Tibial nerve (tissue), 4 donors: Measurements from ENCODE around the gene NDST1. TPM values are rescaled to one million over a fixed set of nuclear protein-coding genes. Genes with fewer than 3 reads are reported as not detected.

Experiments
- DNase-seq, 2 donors: peaks; one replicate each; pipeline ENCODE4 v3.0.0-alpha.2; 2019; ENCODE audit warnings: low spot score in 2 of 2
- H3K27ac ChIP-seq, 4 donors: fragments of 200-600 bp; sonication (generic) in 3 of 4; one replicate each; pipeline ENCODE4 v1.5.1; 2017 to 2019; ENCODE audit warnings: mild to moderate bottlenecking in 1 of 4
- H3K27me3 ChIP-seq, 2 donors: fragments of 200-600 bp; sonication (generic) in 1 of 2; one replicate each; pipeline versions ENCODE4 v1.5.1 to v1.6.0; 2017 to 2019
- H3K36me3 ChIP-seq, 3 donors: fragments of 200-600 bp; sonication (generic); one replicate each; pipeline ENCODE4 v1.5.1; 2018 to 2019
- H3K4me1 ChIP-seq, 4 donors: fragments of 200-600 bp; sonication (generic) in 3 of 4; one replicate each; pipeline ENCODE4 v1.5.1; 2017 to 2019
- H3K4me3 ChIP-seq, 4 donors: fragments of 200-600 bp; sonication (generic) in 3 of 4; one replicate each; pipeline ENCODE4 v1.5.1; 2017 to 2019; ENCODE audit warnings: mild to moderate bottlenecking in 1 of 4, moderate library complexity in 1 of 4
- H3K9me3 ChIP-seq, 4 donors: fragments of 200-600 bp; sonication (generic) in 3 of 4; one replicate each; pipeline ENCODE4 v1.5.1; 2017 to 2019
- EP300 ChIP-seq, 2 donors: sonication (generic); formaldehyde crosslinking; IDR thresholded peaks; one replicate each; pipeline ENCODE4 v1.6.1; 2017; ENCODE audit warnings: antibody characterized with exemption in 2 of 2, mild to moderate bottlenecking in 1 of 2
- POLR2A ChIP-seq, 2 donors: fragments of 450-650 bp; IDR thresholded peaks; one replicate each; pipeline ENCODE4 v1.6.1; 2017; ENCODE audit warnings: antibody characterized with exemption in 2 of 2, mild to moderate bottlenecking in 2 of 2, moderate library complexity in 2 of 2
- WGBS, 2 donors: methylation state at CpG; one replicate each; pipeline ENCODE4 v1.1.5; 2018; 5-methylcytosine and 5-hydroxymethylcytosine counted together
- total RNA-seq, 4 donors: library from RNA; depleted of rRNA; stranded (reverse); fragments of >200 nt; gene quantifications; one replicate each; pipeline ENCODE4 v1.1.0, GENCODE V29; 2016
- TF ChIP-seq, protein P1 (sequence below), 5 experiments: fragments of 200-600 bp in 3 of 5; fragments of 450-650 bp in 2 of 5; sonication (generic) in 3 of 5; IDR thresholded peaks; one replicate each; pipeline ENCODE4 v1.5.1; 2016 to 2019; ENCODE audit warnings: antibody characterized with exemption in 5 of 5, mild to moderate bottlenecking in 3 of 5, moderate library complexity in 2 of 5

NDST1 gene
- total RNA-seq, 4 donors from 2014 or later = 53.2 to 137 (median 104) TPM

GRCh38 chr5:150490296-150490669 is 17.6 kb upstream of the NDST1 start:
- Histone ChIP-seq H3K36me3 (no peaks in the 10 kb centered on the region), H3K4me3 (no peak overlapping the region), H3K4me1 (peaks cover 5 to 86% (median 57%) of the 10 kb centered on the region in 4 donors), H3K27me3 (no peaks in the 10 kb centered on the region), H3K27ac (peak overlapping the region; percentile 94 to 100 (median 98)), H3K9me3 (no peaks in the 10 kb centered on the region)
- 49 to 56% methylated on average over 2 of the region's 2 CpGs for WGBS, 2 donors
- TF ChIP-seq, protein P1, sequence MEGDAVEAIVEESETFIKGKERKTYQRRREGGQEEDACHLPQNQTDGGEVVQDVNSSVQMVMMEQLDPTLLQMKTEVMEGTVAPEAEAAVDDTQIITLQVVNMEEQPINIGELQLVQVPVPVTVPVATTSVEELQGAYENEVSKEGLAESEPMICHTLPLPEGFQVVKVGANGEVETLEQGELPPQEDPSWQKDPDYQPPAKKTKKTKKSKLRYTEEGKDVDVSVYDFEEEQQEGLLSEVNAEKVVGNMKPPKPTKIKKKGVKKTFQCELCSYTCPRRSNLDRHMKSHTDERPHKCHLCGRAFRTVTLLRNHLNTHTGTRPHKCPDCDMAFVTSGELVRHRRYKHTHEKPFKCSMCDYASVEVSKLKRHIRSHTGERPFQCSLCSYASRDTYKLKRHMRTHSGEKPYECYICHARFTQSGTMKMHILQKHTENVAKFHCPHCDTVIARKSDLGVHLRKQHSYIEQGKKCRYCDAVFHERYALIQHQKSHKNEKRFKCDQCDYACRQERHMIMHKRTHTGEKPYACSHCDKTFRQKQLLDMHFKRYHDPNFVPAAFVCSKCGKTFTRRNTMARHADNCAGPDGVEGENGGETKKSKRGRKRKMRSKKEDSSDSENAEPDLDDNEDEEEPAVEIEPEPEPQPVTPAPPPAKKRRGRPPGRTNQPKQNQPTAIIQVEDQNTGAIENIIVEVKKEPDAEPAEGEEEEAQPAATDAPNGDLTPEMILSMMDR (IDR thresholded peaks at IDR 0.05) = no peak
- TF ChIP-seq POLR2A (IDR thresholded peaks at IDR 0.05) (no peak), EP300 (IDR thresholded peaks at IDR 0.05) (no peak)
- no peak for DNase-seq

DNA sequence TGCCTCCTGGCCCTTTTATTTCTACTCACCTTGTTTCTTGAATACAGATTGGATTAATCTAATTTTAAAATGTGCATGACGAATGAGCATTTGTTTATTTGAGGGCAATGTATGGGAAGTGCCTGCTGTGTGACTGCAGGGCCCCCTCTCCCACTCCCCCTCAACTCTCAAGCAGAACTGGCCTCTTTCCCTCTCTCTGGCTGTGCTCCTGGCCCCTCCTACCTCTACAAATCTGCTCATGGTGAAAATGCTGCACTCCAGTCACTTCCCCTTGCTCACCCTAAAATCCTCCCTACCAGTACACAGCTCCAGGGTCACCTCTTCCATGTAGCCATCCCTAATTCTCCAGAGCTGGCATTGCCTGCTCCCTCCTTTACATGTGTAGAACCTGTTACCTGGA is 17.2 kb upstream of the NDST1 start:
- no peak for TF ChIP-seq POLR2A (IDR thresholded peaks at IDR 0.05)
- TF ChIP-seq, protein P1 (IDR thresholded peaks at IDR 0.05) = no peak
- TF ChIP-seq EP300 (IDR thresholded peaks at IDR 0.05) = no peak
- H3K36me3 ChIP-seq = no peaks in the 10 kb centered on the region
- H3K27me3 ChIP-seq = no peaks in the 10 kb centered on the region
- no peak overlapping the region for H3K4me3 ChIP-seq
- 29 to 38% methylated on average over 1 of the region's 1 CpG for WGBS, 2 donors
- peak overlapping the region; percentile 94 to 100 (median 98) for H3K27ac ChIP-seq
- H3K4me1 ChIP-seq = peaks cover 5 to 87% (median 56%) of the 10 kb centered on the region in 4 donors
- DNase-seq = no peak
- H3K9me3 ChIP-seq = no peaks in the 10 kb centered on the region

- no peaks in the 10 kb centered on the region for H3K36me3 ChIP-seq
Measured at GRCh38 chr5:150491876-150492275, 16.1 kb upstream of the NDST1 start.

DNA sequence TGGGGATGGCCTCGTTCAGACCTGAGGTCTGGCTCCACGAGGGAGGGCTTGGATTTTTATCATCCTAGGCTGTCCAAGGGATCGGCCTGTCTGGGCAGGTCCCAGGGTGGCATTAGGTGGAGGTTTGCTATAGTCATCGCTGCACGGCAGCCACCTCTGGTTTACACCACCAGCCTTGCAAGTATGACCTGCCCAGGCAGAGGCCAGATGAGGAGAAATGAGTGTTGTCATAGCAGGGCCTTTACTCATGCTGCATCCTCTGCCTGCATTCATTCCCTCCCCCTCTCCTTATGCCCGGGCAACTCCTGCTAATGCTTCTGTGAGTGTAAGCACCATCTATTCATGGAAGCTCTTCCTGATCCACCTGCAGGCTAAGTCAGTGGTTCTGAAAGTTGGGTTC is 15.3 kb upstream of the NDST1 start:
- no peak for TF ChIP-seq POLR2A (IDR thresholded peaks at IDR 0.05)
- TF ChIP-seq, protein P1 (IDR thresholded peaks at IDR 0.05) = no peak
- TF ChIP-seq EP300 (IDR thresholded peaks at IDR 0.05) = no peak
- Histone ChIP-seq H3K4me3 (no peak overlapping the region), H3K27ac (peak overlapping the region in 3 of 4 donors; percentile 17 to 100 (median 99)), H3K4me1 (peaks cover 5 to 95% (median 61%) of the 10 kb centered on the region in 4 donors), H3K27me3 (no peaks in the 10 kb centered on the region), H3K36me3 (no peaks in the 10 kb centered on the region), H3K9me3 (no peaks in the 10 kb centered on the region)
- DNase-seq = no peak
- 52% methylated on average over 6 of the region's 6 CpGs for WGBS, 2 donors

More at GRCh38 chr5:150491876-150492275, 16.1 kb upstream of the NDST1 start:
- TF ChIP-seq, protein P1 (IDR thresholded peaks at IDR 0.05) = no peak
- TF ChIP-seq EP300 (IDR thresholded peaks at IDR 0.05) (no peak), POLR2A (IDR thresholded peaks at IDR 0.05) (no peak)
- H3K27me3 ChIP-seq = no peaks in the 10 kb centered on the region
- WGBS, 2 donors = 70 to 74% methylated on average over 4 of the region's 4 CpGs
- peak overlapping the region in 3 of 4 donors; percentile 98 to 100 (median 99) for H3K27ac ChIP-seq
- no peak for DNase-seq
- H3K4me3 ChIP-seq = no peak overlapping the region
- no peaks in the 10 kb centered on the region for H3K9me3 ChIP-seq
- H3K4me1 ChIP-seq = peaks cover 5 to 95% (median 59%) of the 10 kb centered on the region in 4 donors

- TF ChIP-seq POLR2A (IDR thresholded peaks at IDR 0.05) (no peak), EP300 (IDR thresholded peaks at IDR 0.05) (no peak)
- TF ChIP-seq, protein P1 (IDR thresholded peaks at IDR 0.05) = no peak
- H3K36me3 ChIP-seq = no peaks in the 10 kb centered on the region
- peak overlapping the region in 3 of 4 donors; percentile 77 to 91 (median 87) for H3K27ac ChIP-seq
- peaks cover 0 to 95% (median 60%) of the 10 kb centered on the region in 4 donors for H3K4me1 ChIP-seq
- 71% methylated on average over 3 of the region's 3 CpGs for WGBS, 2 donors
- no peak for DNase-seq
- no peak overlapping the region for H3K4me3 ChIP-seq
- no peaks in the 10 kb centered on the region for H3K27me3 ChIP-seq
- no peaks in the 10 kb centered on the region for H3K9me3 ChIP-seq
Measured at GRCh38 chr5:150496098-150496497, 11.8 kb upstream of the NDST1 start.
